Measurements from ENCODE around the gene MYCBPAP.

The MYCBPAP gene

GRCh38 chr17:50564916-50565315 lies 56.7 kb downstream of the MYCBPAP start:
- H3K4me3 ChIP-seq (ENCODE audit: low read length), result no peak overlapping the region
- no peaks in the 10 kb centered on the region for H3K9me3 ChIP-seq (ENCODE audit: low read length)
- no peak overlapping the region for H2AFZ ChIP-seq (ENCODE audit: low read depth, low read length)
- peaks cover 25% of the 10 kb centered on the region for H3K27me3 ChIP-seq (ENCODE audit: insufficient read depth, low read length)
- H3K36me3 ChIP-seq (ENCODE audit: insufficient read depth, low read length), result no peaks in the 10 kb centered on the region
- H3K4me1 ChIP-seq (ENCODE audit: insufficient read depth, low read length), result peaks cover 56% of the 10 kb centered on the region

DNA sequence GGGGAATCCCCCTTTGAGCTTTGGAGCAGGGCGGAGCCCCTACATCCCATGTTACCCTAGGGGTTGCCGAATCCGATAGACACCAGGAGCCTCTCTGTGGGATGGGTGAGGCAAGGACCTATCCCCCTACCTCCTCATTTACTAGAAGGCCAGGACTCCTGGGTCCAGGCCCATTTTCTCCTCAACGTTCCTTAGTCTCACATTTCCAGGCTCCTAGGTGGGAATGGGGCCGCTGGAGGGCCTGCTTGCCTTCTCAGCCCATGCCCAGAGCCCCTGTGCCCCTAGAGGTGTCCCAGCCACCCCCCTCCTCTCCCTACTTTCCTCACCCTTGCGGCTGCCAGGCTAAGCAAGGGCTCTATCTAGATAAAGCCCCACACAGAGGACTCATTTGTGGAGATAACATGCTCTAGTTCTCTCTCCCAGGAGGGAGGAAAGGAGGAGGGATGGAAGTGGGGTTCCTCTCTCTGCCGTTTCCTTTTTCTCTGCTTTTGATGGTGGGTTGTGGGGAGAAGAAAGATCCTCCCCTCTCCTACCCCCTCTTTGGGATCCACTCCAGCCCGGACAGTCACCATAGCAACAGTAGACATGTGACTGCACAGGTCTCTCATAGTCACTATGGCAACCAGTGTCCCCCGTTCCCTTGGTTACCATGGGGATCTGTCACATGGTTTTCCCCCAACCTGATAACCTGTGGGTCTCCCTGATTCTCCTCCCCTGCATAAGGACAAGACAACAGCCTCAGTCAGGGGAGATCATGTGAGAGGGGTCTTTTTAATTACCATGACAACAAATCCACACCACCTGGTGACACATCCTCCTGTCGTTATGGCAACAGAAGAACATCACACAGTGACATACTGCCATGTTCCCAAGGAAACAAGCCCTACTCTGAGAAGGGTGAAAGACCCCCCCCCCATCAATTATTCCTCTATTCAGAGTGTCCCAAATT lies 57.4 kb downstream of the MYCBPAP start:
- H3K27me3 ChIP-seq (ENCODE audit: insufficient read depth, low read length), result peaks cover 24% of the 10 kb centered on the region
- H3K36me3 ChIP-seq (ENCODE audit: insufficient read depth, low read length), result no peaks in the 10 kb centered on the region
- no peak overlapping the region for H3K4me3 ChIP-seq (ENCODE audit: low read length)
- H3K4me1 ChIP-seq (ENCODE audit: insufficient read depth, low read length), result peaks cover 57% of the 10 kb centered on the region
- no peaks in the 10 kb centered on the region for H3K9me3 ChIP-seq (ENCODE audit: low read length)
- no peak overlapping the region for H2AFZ ChIP-seq (ENCODE audit: low read depth, low read length)

DNA sequence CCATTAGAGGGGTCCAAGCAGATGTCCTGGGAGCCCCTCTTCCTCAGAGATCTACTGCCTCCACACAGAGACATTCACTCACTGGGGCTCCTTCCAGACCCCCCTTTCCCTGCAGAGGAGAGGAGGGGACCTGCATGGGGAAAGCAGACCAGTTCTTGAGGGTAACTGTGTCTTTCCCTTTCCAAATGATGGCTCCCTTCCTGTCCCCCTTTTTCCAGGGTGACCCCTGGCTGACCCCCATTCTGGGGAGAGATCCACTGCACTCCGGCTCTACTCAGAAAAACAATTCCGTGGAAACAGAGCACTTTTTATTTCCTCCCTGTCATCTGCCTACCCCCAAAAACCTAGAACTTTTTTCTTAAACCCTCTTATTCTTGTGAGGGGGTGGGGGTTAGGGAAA lies 58.6 kb downstream of the MYCBPAP start:
- Histone ChIP-seq H3K4me1 (ENCODE audit: insufficient read depth, low read length) (peaks cover 54% of the 10 kb centered on the region), H3K9me3 (ENCODE audit: low read length) (no peaks in the 10 kb centered on the region), H3K36me3 (ENCODE audit: insufficient read depth, low read length) (no peaks in the 10 kb centered on the region), H3K4me3 (ENCODE audit: low read length) (no peak overlapping the region), H3K27me3 (ENCODE audit: insufficient read depth, low read length) (peaks cover 21% of the 10 kb centered on the region), H2AFZ (ENCODE audit: low read depth, low read length) (no peak overlapping the region)

GRCh38 chr17:50568659-50569058 lies 60.4 kb downstream of the MYCBPAP start:
- H3K4me1 ChIP-seq (ENCODE audit: insufficient read depth, low read length), result peaks cover 40% of the 10 kb centered on the region
- peaks cover 5% of the 10 kb centered on the region for H3K27me3 ChIP-seq (ENCODE audit: insufficient read depth, low read length)
- no peak overlapping the region for H2AFZ ChIP-seq (ENCODE audit: low read depth, low read length)
- H3K4me3 ChIP-seq (ENCODE audit: low read length), result no peak overlapping the region
- H3K36me3 ChIP-seq (ENCODE audit: insufficient read depth, low read length), result no peaks in the 10 kb centered on the region
- no peaks in the 10 kb centered on the region for H3K9me3 ChIP-seq (ENCODE audit: low read length)

DNA sequence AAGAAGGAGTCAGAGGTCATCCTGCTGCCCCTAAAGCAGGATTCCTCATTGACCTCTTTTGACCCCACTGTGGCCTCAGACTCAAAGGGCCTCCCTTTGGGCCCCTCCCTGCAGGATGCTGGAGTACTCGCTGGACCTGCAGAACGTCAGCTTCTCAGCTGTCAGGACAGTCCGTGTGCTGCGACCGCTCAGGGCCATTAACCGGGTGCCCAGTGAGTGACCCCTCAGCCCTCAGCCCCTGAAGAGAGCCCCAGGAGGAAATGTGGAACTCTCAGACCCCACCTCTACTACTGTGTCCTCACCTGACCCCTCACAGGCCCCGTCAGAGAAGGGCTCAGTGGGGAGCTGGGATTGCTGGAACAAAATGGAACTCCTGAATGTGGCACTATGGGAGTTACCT lies 61.4 kb downstream of the MYCBPAP start:
- H2AFZ ChIP-seq (ENCODE audit: low read depth, low read length), result no peak overlapping the region
- no peaks in the 10 kb centered on the region for H3K36me3 ChIP-seq (ENCODE audit: insufficient read depth, low read length)
- H3K9me3 ChIP-seq (ENCODE audit: low read length), result no peaks in the 10 kb centered on the region
- H3K27me3 ChIP-seq (ENCODE audit: insufficient read depth, low read length), result no peaks in the 10 kb centered on the region
- H3K4me1 ChIP-seq (ENCODE audit: insufficient read depth, low read length), result peaks cover 31% of the 10 kb centered on the region
- H3K4me3 ChIP-seq (ENCODE audit: low read length), result no peak overlapping the region

DNA sequence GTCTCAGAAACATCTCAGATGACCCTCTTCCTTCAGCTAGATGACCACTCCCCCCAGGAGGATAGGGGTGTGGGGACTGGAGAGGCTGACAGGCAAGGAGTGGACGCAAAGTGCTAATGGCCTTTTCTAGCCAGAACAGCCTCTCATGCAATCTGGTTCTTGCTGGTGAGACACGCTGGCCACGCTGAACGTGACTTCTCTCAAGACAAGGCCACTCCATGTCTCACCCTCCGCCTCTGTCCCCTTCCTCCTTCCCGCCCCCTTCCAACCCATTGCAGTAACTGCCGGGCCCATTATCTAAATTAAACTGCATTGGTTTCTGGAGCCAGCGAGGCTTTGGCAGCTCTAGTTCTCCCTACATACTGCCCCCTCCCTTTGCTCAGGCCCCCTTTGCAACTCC lies 61.8 kb downstream of the MYCBPAP start:
- Histone ChIP-seq H3K36me3 (ENCODE audit: insufficient read depth, low read length) (no peaks in the 10 kb centered on the region), H3K9me3 (ENCODE audit: low read length) (no peaks in the 10 kb centered on the region), H3K27me3 (ENCODE audit: insufficient read depth, low read length) (no peaks in the 10 kb centered on the region), H3K4me3 (ENCODE audit: low read length) (no peak overlapping the region), H3K4me1 (ENCODE audit: insufficient read depth, low read length) (peaks cover 28% of the 10 kb centered on the region), H2AFZ (ENCODE audit: low read depth, low read length) (no peak overlapping the region)

DNA sequence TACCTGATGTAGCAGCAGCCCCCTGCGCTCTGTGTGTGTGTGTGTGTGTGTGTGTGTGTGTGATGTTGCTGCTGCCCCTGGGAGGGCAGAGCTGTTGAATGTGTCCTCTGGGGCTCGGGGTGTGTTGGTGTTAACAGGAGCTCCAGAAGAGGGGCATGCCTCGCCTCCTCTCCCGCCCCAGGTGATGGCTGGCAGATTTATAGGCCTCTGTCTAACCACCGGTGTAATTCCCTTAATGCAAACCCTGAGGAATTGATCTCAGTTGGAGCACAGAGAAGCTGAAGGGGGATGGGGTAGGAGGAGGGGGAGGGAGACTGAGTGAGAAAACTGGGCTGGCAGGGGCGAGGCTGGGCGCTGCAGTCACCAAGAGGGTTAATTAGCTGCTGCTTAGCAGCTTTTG lies 62.3 kb downstream of the MYCBPAP start:
- Histone ChIP-seq H3K4me1 (ENCODE audit: insufficient read depth, low read length) (peaks cover 23% of the 10 kb centered on the region), H3K9me3 (ENCODE audit: low read length) (no peaks in the 10 kb centered on the region), H3K4me3 (ENCODE audit: low read length) (no peak overlapping the region), H2AFZ (ENCODE audit: low read depth, low read length) (no peak overlapping the region), H3K27me3 (ENCODE audit: insufficient read depth, low read length) (no peaks in the 10 kb centered on the region), H3K36me3 (ENCODE audit: insufficient read depth, low read length) (no peaks in the 10 kb centered on the region)

DNA sequence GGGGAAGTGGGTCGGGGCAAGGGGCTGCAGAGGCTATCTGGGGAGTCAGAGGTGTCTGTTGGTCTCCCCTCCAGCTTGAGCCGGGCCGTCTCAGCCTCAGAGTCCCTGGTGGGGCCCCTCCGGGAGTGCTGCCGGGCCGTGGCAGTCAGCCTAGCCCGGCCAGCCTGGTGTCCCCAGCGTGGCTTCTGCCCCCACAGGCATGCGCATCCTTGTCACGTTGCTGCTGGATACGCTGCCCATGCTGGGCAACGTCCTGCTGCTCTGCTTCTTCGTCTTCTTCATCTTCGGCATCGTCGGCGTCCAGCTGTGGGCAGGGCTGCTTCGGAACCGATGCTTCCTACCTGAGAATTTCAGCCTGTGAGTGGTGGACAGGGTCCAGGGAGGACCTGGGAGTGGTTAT lies 63.4 kb downstream of the MYCBPAP start:
- Histone ChIP-seq H3K4me3 (ENCODE audit: low read length) (no peak overlapping the region), H3K27me3 (ENCODE audit: insufficient read depth, low read length) (no peaks in the 10 kb centered on the region), H3K9me3 (ENCODE audit: low read length) (no peaks in the 10 kb centered on the region), H2AFZ (ENCODE audit: low read depth, low read length) (no peak overlapping the region), H3K36me3 (ENCODE audit: insufficient read depth, low read length) (no peaks in the 10 kb centered on the region), H3K4me1 (ENCODE audit: insufficient read depth, low read length) (peaks cover 11% of the 10 kb centered on the region)

DNA sequence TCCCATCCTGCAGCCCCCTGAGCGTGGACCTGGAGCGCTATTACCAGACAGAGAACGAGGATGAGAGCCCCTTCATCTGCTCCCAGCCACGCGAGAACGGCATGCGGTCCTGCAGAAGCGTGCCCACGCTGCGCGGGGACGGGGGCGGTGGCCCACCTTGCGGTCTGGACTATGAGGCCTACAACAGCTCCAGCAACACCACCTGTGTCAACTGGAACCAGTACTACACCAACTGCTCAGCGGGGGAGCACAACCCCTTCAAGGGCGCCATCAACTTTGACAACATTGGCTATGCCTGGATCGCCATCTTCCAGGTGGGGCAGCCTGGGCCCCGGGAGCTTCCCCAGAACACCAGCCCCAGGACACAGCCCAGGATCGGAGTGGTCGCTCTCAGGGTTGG lies 64.3 kb downstream of the MYCBPAP start:
- Histone ChIP-seq H3K4me1 (ENCODE audit: insufficient read depth, low read length) (peaks cover 9% of the 10 kb centered on the region), H3K9me3 (ENCODE audit: low read length) (no peaks in the 10 kb centered on the region), H3K36me3 (ENCODE audit: insufficient read depth, low read length) (no peaks in the 10 kb centered on the region), H3K27me3 (ENCODE audit: insufficient read depth, low read length) (no peaks in the 10 kb centered on the region), H3K4me3 (ENCODE audit: low read length) (no peak overlapping the region), H2AFZ (ENCODE audit: low read depth, low read length) (no peak overlapping the region)

GRCh38 chr17:50573866-50574611 lies 65.8 kb downstream of the MYCBPAP start:
- Histone ChIP-seq H3K4me3 (ENCODE audit: low read length) (no peak overlapping the region), H3K9me3 (ENCODE audit: low read length) (no peaks in the 10 kb centered on the region), H3K27me3 (ENCODE audit: insufficient read depth, low read length) (no peaks in the 10 kb centered on the region)

DNA sequence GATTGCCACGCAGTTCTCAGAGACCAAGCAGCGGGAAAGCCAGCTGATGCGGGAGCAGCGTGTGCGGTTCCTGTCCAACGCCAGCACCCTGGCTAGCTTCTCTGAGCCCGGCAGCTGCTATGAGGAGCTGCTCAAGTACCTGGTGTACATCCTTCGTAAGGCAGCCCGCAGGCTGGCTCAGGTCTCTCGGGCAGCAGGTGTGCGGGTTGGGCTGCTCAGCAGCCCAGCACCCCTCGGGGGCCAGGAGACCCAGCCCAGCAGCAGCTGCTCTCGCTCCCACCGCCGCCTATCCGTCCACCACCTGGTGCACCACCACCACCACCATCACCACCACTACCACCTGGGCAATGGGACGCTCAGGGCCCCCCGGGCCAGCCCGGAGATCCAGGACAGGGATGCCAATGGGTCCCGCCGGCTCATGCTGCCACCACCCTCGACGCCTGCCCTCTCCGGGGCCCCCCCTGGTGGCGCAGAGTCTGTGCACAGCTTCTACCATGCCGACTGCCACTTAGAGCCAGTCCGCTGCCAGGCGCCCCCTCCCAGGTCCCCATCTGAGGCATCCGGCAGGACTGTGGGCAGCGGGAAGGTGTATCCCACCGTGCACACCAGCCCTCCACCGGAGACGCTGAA lies 67.5 kb downstream of the MYCBPAP start:
- Histone ChIP-seq H3K4me1 (ENCODE audit: insufficient read depth, low read length) (no peaks in the 10 kb centered on the region), H3K4me3 (ENCODE audit: low read length) (no peak overlapping the region), H3K27me3 (ENCODE audit: insufficient read depth, low read length) (no peaks in the 10 kb centered on the region), H3K36me3 (ENCODE audit: insufficient read depth, low read length) (no peaks in the 10 kb centered on the region), H2AFZ (ENCODE audit: low read depth, low read length) (no peak overlapping the region), H3K9me3 (ENCODE audit: low read length) (no peaks in the 10 kb centered on the region)

More at GRCh38 chr17:50573866-50574611, 65.8 kb downstream of the MYCBPAP start:
- Histone ChIP-seq H2AFZ (ENCODE audit: low read depth, low read length) (no peak overlapping the region), H3K36me3 (ENCODE audit: insufficient read depth, low read length) (no peaks in the 10 kb centered on the region), H3K4me1 (ENCODE audit: insufficient read depth, low read length) (peaks cover 9% of the 10 kb centered on the region)

GRCh38 chr17:50576864-50577263 lies 68.6 kb downstream of the MYCBPAP start:
- no peak overlapping the region for H3K4me3 ChIP-seq (ENCODE audit: low read length)
- no peaks in the 10 kb centered on the region for H3K4me1 ChIP-seq (ENCODE audit: insufficient read depth, low read length)
- no peaks in the 10 kb centered on the region for H3K9me3 ChIP-seq (ENCODE audit: low read length)
- H2AFZ ChIP-seq (ENCODE audit: low read depth, low read length), result no peak overlapping the region
- H3K36me3 ChIP-seq (ENCODE audit: insufficient read depth, low read length), result no peaks in the 10 kb centered on the region
- H3K27me3 ChIP-seq (ENCODE audit: insufficient read depth, low read length), result no peaks in the 10 kb centered on the region

- no peaks in the 10 kb centered on the region for H3K36me3 ChIP-seq (ENCODE audit: insufficient read depth, low read length)
- no peak overlapping the region for H2AFZ ChIP-seq (ENCODE audit: low read depth, low read length)
- no peaks in the 10 kb centered on the region for H3K4me1 ChIP-seq (ENCODE audit: insufficient read depth, low read length)
- H3K27me3 ChIP-seq (ENCODE audit: insufficient read depth, low read length), result no peaks in the 10 kb centered on the region
- H3K4me3 ChIP-seq (ENCODE audit: low read length), result no peak overlapping the region
- H3K9me3 ChIP-seq (ENCODE audit: low read length), result no peaks in the 10 kb centered on the region
These were observed 69.3 kb downstream of the MYCBPAP start for GRCh38 chr17:50577451-50577954.
